Osteocyte (in vitro differentiated cells): ENCODE measurements around the gene CRB2. TPM values are rescaled to one million over a fixed set of nuclear protein-coding genes. Genes with fewer than 3 reads are reported as not detected.

Experiments used
- DNase-seq: peaks from one replicate; pipeline ENCODE4 v3.0.0; 2021; ENCODE audit warnings: mixed read lengths; ENCODE audit not compliant: unreplicated experiment; ENCODE audit errors: extremely low spot score
- H3K27ac Mint-ChIP-seq: one replicate; pipeline ENCODE4 v1.8.0; 2021; ENCODE audit warnings: mild to moderate bottlenecking, mixed read lengths; ENCODE audit not compliant: unreplicated experiment
- H3K27me3 Mint-ChIP-seq: one replicate; pipeline ENCODE4 v1.8.0; 2021; ENCODE audit warnings: mixed read lengths; ENCODE audit not compliant: unreplicated experiment
- H3K36me3 Mint-ChIP-seq: one replicate; pipeline ENCODE4 v1.8.0; 2021; ENCODE audit warnings: mixed read lengths; ENCODE audit not compliant: unreplicated experiment
- H3K4me1 Mint-ChIP-seq: one replicate; pipeline ENCODE4 v1.8.0; 2021; ENCODE audit warnings: mixed read lengths; ENCODE audit not compliant: unreplicated experiment
- H3K4me3 Mint-ChIP-seq: one replicate; pipeline ENCODE4 v1.8.0; 2021; ENCODE audit warnings: mild to moderate bottlenecking, moderate library complexity, mixed read lengths; ENCODE audit not compliant: unreplicated experiment
- H3K9me3 Mint-ChIP-seq: one replicate; pipeline ENCODE4 v1.8.0; 2021; ENCODE audit warnings: mixed read lengths; ENCODE audit not compliant: unreplicated experiment
- total RNA-seq: library from RNA; stranded (reverse); gene quantifications from 2 replicates; pipeline ENCODE4 v1.2.1, GENCODE V29; 2021
- TF ChIP-seq, protein P1 (sequence below): fragments of 200-600 bp; sonication (generic); IDR thresholded peaks from 2 replicates; pipeline ENCODE4 v1.5.0; 2021; ENCODE audit warnings: antibody characterized with exemption, mild to moderate bottlenecking, moderate library complexity

Gene CRB2
- total RNA-seq, 1 donor from 2014 or later, result not detected

DNA sequence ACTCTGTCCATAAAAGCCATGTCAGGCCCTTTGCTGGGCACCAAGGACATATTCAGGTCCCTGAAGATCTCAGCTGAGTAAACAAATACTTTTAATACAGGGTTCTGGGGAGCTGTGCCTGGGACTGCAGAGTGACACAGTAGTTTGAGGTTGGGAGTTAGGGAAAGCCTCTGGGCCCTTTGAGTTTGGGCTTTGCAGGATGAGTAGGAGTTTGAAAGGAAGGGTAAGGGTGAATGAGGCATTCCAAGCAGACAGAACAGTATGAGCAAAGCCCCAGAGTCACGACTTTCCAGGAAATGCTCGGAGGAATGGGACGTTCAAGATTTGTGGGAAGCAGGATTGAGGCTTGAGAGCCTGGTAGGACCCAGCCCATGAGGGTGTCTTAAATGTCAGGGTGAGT, 13.3 kb downstream of the CRB2 start:
- no peak overlapping the region for H3K27ac Mint-ChIP-seq

GRCh38 chr9:123370108-123370507, 14.1 kb downstream of the CRB2 start:
- peaks cover 26% of the 10 kb centered on the region for H3K4me1 Mint-ChIP-seq
- peaks cover 13% of the 10 kb centered on the region for H3K27me3 Mint-ChIP-seq
- TF ChIP-seq, protein P1, sequence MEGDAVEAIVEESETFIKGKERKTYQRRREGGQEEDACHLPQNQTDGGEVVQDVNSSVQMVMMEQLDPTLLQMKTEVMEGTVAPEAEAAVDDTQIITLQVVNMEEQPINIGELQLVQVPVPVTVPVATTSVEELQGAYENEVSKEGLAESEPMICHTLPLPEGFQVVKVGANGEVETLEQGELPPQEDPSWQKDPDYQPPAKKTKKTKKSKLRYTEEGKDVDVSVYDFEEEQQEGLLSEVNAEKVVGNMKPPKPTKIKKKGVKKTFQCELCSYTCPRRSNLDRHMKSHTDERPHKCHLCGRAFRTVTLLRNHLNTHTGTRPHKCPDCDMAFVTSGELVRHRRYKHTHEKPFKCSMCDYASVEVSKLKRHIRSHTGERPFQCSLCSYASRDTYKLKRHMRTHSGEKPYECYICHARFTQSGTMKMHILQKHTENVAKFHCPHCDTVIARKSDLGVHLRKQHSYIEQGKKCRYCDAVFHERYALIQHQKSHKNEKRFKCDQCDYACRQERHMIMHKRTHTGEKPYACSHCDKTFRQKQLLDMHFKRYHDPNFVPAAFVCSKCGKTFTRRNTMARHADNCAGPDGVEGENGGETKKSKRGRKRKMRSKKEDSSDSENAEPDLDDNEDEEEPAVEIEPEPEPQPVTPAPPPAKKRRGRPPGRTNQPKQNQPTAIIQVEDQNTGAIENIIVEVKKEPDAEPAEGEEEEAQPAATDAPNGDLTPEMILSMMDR, result no peak
- H3K9me3 Mint-ChIP-seq, result no peaks in the 10 kb centered on the region
- H3K27ac Mint-ChIP-seq, result no peak overlapping the region
- H3K4me3 Mint-ChIP-seq, result no peak overlapping the region
- DNase-seq, result no peak
- H3K36me3 Mint-ChIP-seq, result no peaks in the 10 kb centered on the region

More for the DNA sequence above, 13.3 kb downstream of the CRB2 start:
- no peaks in the 10 kb centered on the region for H3K36me3 Mint-ChIP-seq
- TF ChIP-seq, protein P1, result no peak
- peaks cover 13% of the 10 kb centered on the region for H3K27me3 Mint-ChIP-seq
- DNase-seq, result no peak
- H3K4me1 Mint-ChIP-seq, result peaks cover 26% of the 10 kb centered on the region
- no peaks in the 10 kb centered on the region for H3K9me3 Mint-ChIP-seq
- H3K4me3 Mint-ChIP-seq, result no peak overlapping the region

GRCh38 chr9:123370526-123371227, 14.7 kb downstream of the CRB2 start:
- Mint-ChIP-seq H3K36me3 (no peaks in the 10 kb centered on the region), H3K27me3 (peaks cover 13% of the 10 kb centered on the region), H3K4me3 (no peak overlapping the region), H3K27ac (no peak overlapping the region), H3K9me3 (no peaks in the 10 kb centered on the region), H3K4me1 (peaks cover 25% of the 10 kb centered on the region)
- TF ChIP-seq, protein P1, result no peak
- no peak for DNase-seq

DNA sequence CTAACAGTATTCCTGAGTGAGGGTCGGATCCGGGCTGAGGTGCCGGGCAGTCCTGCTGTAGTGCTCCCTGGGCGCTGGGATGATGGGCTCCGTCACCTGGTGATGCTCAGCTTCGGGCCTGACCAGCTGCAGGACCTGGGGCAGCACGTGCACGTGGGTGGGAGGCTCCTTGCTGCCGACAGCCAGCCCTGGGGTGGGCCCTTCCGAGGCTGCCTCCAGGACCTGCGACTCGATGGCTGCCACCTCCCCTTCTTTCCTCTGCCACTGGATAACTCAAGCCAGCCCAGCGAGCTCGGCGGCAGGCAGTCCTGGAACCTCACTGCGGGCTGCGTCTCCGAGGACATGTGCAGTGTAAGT, 15.2 kb downstream of the CRB2 start:
- Mint-ChIP-seq H3K9me3 (no peaks in the 10 kb centered on the region), H3K36me3 (no peaks in the 10 kb centered on the region), H3K27me3 (peaks cover 13% of the 10 kb centered on the region), H3K27ac (no peak overlapping the region), H3K4me3 (no peak overlapping the region), H3K4me1 (peaks cover 29% of the 10 kb centered on the region)
- DNase-seq, result no peak
- TF ChIP-seq, protein P1, result no peak

GRCh38 chr9:123371805-123372590, 16.0 kb downstream of the CRB2 start:
- TF ChIP-seq, protein P1, result no peak
- DNase-seq, result no peak
- no peak overlapping the region for H3K4me3 Mint-ChIP-seq
- no peaks in the 10 kb centered on the region for H3K36me3 Mint-ChIP-seq
- H3K4me1 Mint-ChIP-seq, result peaks cover 34% of the 10 kb centered on the region
- H3K9me3 Mint-ChIP-seq, result no peaks in the 10 kb centered on the region
- peaks cover 13% of the 10 kb centered on the region for H3K27me3 Mint-ChIP-seq
- H3K27ac Mint-ChIP-seq, result no peak overlapping the region
